ENCODE results near the gene TRIM7. TPM values are rescaled to one million over a fixed set of nuclear protein-coding genes. Genes with fewer than 3 reads are reported as not detected.
"Not testable (repeated sequence)": the region's sequence is repeated elsewhere in the genome, so short reads cannot be mapped to it uniquely, and the experiment has no call there.

The TRIM7 gene
- total RNA-seq, 2 donors from 2014 or later, result not detected

DNA sequence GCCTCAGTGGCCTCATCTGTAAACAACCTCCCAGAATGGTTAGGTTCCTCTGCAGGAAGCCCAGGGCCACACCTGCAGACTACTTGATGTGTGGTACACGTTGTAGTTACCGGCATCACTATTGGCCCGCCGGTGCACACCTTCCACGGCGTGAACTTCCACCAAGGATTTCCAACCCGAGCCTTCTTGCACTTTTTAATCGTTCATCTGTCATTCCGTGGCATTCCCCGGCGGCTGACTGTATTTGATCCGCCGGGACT lies 12.7 kb upstream of the TRIM7 start:
- H3K27ac ChIP-seq (ENCODE audit: low read depth, low read length), result no peak overlapping the region
- H3K36me3 Mint-ChIP-seq (ENCODE audit: low read depth), result no peaks in the 10 kb centered on the region
- H3K9me3 ChIP-seq (ENCODE audit: control insufficient read depth, low read length), result no peaks in the 10 kb centered on the region
- H3K27me3 Mint-ChIP-seq (ENCODE audit: insufficient read depth), result peaks cover 42% of the 10 kb centered on the region
- 9 to 13% methylated on average over 11 to 13 of the region's 13 CpGs for WGBS, 2 experiments (ENCODE audit: insufficient coverage in 1 of 2, insufficient read length in 1 of 2)
- H3K4me3 Mint-ChIP-seq, result peak overlapping the region; percentile 57
- no peaks in the 10 kb centered on the region for H3K9me3 Mint-ChIP-seq
- H3K27me3 ChIP-seq (ENCODE audit: control insufficient read depth, insufficient read depth, low read length, poor library complexity, severe bottlenecking), result peaks cover 20% of the 10 kb centered on the region
- H3K4me3 ChIP-seq (ENCODE audit: low read length), result peak overlapping the region; percentile 90
- DNase-seq, result no peak
- peaks cover 2% of the 10 kb centered on the region for H3K4me1 Mint-ChIP-seq
- peak overlapping the region; percentile 35 for H3K27ac Mint-ChIP-seq
- no peaks in the 10 kb centered on the region for H3K36me3 ChIP-seq (ENCODE audit: control insufficient read depth, insufficient read depth, low read length)
- no peaks in the 10 kb centered on the region for H3K4me1 ChIP-seq (ENCODE audit: control insufficient read depth, insufficient read depth, low read length)
- no peak for TF ChIP-seq CTCF (conservative IDR thresholded peaks at IDR 0.05)
- no peak overlapping the region for H3K9ac ChIP-seq (ENCODE audit: extremely low read depth, low read length, poor library complexity, severe bottlenecking)

GRCh38 chr5:181217111-181217802 lies 12.3 kb upstream of the TRIM7 start:
- Mint-ChIP-seq H3K36me3 (ENCODE audit: low read depth) (no peaks in the 10 kb centered on the region), H3K27me3 (ENCODE audit: insufficient read depth) (peaks cover 44% of the 10 kb centered on the region), H3K9me3 (no peaks in the 10 kb centered on the region), H3K4me1 (peaks cover 2% of the 10 kb centered on the region), H3K4me3 (peak overlapping the region; percentile 57), H3K27ac (peak overlapping the region; percentile 35)
- H3K4me3 ChIP-seq (ENCODE audit: low read length), result peak overlapping the region; percentile 90
- WGBS, 2 experiments (ENCODE audit: insufficient coverage in 1 of 2, insufficient read length in 1 of 2), result 2% methylated on average over 27 to 46 of the region's 46 CpGs
- no peak overlapping the region for H3K27ac ChIP-seq (ENCODE audit: low read depth, low read length)
- no peak overlapping the region for H3K9ac ChIP-seq (ENCODE audit: extremely low read depth, low read length, poor library complexity, severe bottlenecking)
- no peaks in the 10 kb centered on the region for H3K4me1 ChIP-seq (ENCODE audit: control insufficient read depth, insufficient read depth, low read length)
- DNase-seq, result peak; percentile 88
- peak; percentile 55 for TF ChIP-seq CTCF (conservative IDR thresholded peaks at IDR 0.05)
- H3K36me3 ChIP-seq (ENCODE audit: control insufficient read depth, insufficient read depth, low read length), result no peaks in the 10 kb centered on the region
- peaks cover 23% of the 10 kb centered on the region for H3K27me3 ChIP-seq (ENCODE audit: control insufficient read depth, insufficient read depth, low read length, poor library complexity, severe bottlenecking)
- H3K9me3 ChIP-seq (ENCODE audit: control insufficient read depth, low read length), result no peaks in the 10 kb centered on the region

- WGBS, 2 experiments (ENCODE audit: insufficient coverage in 1 of 2, insufficient read length in 1 of 2), result 65 to 66% methylated on average over 41 to 44 of the region's 44 CpGs
Measured at GRCh38 chr5:181215997-181216989, 11.3 kb upstream of the TRIM7 start.

DNA sequence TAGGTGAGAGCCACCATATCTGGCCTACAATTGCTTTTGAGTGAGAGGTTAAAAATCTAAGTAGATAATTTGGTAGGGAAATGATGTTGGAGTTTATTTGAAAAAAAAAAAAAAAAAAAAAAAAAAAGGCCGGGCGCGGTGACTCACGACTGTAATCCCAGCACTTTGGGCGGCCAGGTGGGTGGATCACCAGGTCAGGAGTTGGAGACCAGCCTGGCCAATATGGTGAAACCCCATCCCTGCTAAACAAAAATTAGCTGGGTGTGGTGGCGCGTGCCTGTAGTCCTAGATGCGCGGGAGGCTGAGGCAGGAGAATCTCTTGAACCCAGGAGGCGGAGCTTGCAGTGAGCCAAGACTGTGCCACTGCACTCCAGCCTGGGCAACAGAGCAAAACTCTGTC lies 9.3 kb upstream of the TRIM7 start:
- not testable (repeated sequence) for H3K36me3 Mint-ChIP-seq (ENCODE audit: low read depth); H3K9me3 ChIP-seq (ENCODE audit: control insufficient read depth, low read length); H3K9me3 Mint-ChIP-seq; DNase-seq; H3K4me3 Mint-ChIP-seq; H3K27ac ChIP-seq (ENCODE audit: low read depth, low read length); H3K4me1 ChIP-seq (ENCODE audit: control insufficient read depth, insufficient read depth, low read length); H3K9ac ChIP-seq (ENCODE audit: extremely low read depth, low read length, poor library complexity, severe bottlenecking); H3K36me3 ChIP-seq (ENCODE audit: control insufficient read depth, insufficient read depth, low read length); H3K27ac Mint-ChIP-seq; H3K4me1 Mint-ChIP-seq; H3K4me3 ChIP-seq (ENCODE audit: low read length)
- WGBS, 2 experiments (ENCODE audit: insufficient coverage in 1 of 2, insufficient read length in 1 of 2), result 93% methylated on average over 5 to 10 of the region's 10 CpGs
- H3K27me3 ChIP-seq (ENCODE audit: control insufficient read depth, insufficient read depth, low read length, poor library complexity, severe bottlenecking), result peaks cover 28% of the 10 kb centered on the region
- H3K27me3 Mint-ChIP-seq (ENCODE audit: insufficient read depth), result peaks cover 39% of the 10 kb centered on the region

More at GRCh38 chr5:181215997-181216989, 11.3 kb upstream of the TRIM7 start:
- no peak for TF ChIP-seq CTCF (conservative IDR thresholded peaks at IDR 0.05)
- no peaks in the 10 kb centered on the region for H3K36me3 Mint-ChIP-seq (ENCODE audit: low read depth)
- Histone ChIP-seq H3K27me3 (ENCODE audit: control insufficient read depth, insufficient read depth, low read length, poor library complexity, severe bottlenecking) (peaks cover 28% of the 10 kb centered on the region), H3K36me3 (ENCODE audit: control insufficient read depth, insufficient read depth, low read length) (no peaks in the 10 kb centered on the region), H3K4me3 (ENCODE audit: low read length) (peak overlapping the region; percentile 70), H3K27ac (ENCODE audit: low read depth, low read length) (no peak overlapping the region), H3K9me3 (ENCODE audit: control insufficient read depth, low read length) (no peaks in the 10 kb centered on the region), H3K9ac (ENCODE audit: extremely low read depth, low read length, poor library complexity, severe bottlenecking) (no peak overlapping the region), H3K4me1 (ENCODE audit: control insufficient read depth, insufficient read depth, low read length) (no peaks in the 10 kb centered on the region)
- H3K27me3 Mint-ChIP-seq (ENCODE audit: insufficient read depth), result peaks cover 45% of the 10 kb centered on the region
- H3K4me1 Mint-ChIP-seq, result peaks cover 2% of the 10 kb centered on the region
- peak overlapping the region; percentile 57 for H3K4me3 Mint-ChIP-seq
- DNase-seq, result no peak
- H3K9me3 Mint-ChIP-seq, result no peaks in the 10 kb centered on the region
- no peak overlapping the region for H3K27ac Mint-ChIP-seq
